Activated T-cell treated with anti-CD3 and anti-CD28 coated beads, Interleukin-2, amount 50 U/mL, for 24 hours (primary cell): ENCODE measurements around the gene ATP6V1E1.
"Not testable (repeated sequence)": the region's sequence is repeated elsewhere in the genome, so short reads cannot be mapped to it uniquely, and the experiment has no call there.

Experiments
- DNase-seq: peaks from one replicate; pipeline ENCODE4 v3.0.0-alpha.2; 2020
- H3K27ac Mint-ChIP-seq: 2 replicates; pipeline ENCODE4 v1.8.0; 2020; ENCODE audit warnings: mild to moderate bottlenecking, mixed read lengths
- H3K27me3 Mint-ChIP-seq: 2 replicates; pipeline ENCODE4 v1.8.0; 2020; ENCODE audit warnings: mixed read lengths
- H3K36me3 Mint-ChIP-seq: 2 replicates; pipeline ENCODE4 v1.8.0; 2020; ENCODE audit warnings: low read depth, mixed read lengths
- H3K4me1 Mint-ChIP-seq: 2 replicates; pipeline ENCODE4 v1.8.0; 2020; ENCODE audit warnings: low read depth, mixed read lengths
- H3K4me3 Mint-ChIP-seq: 2 replicates; pipeline ENCODE4 v1.8.0; 2020; ENCODE audit warnings: mild to moderate bottlenecking, moderate library complexity, mixed read lengths
- H3K9me3 Mint-ChIP-seq: 2 replicates; pipeline ENCODE4 v1.8.0; 2020; ENCODE audit warnings: mixed read lengths

Gene ATP6V1E1

DNA sequence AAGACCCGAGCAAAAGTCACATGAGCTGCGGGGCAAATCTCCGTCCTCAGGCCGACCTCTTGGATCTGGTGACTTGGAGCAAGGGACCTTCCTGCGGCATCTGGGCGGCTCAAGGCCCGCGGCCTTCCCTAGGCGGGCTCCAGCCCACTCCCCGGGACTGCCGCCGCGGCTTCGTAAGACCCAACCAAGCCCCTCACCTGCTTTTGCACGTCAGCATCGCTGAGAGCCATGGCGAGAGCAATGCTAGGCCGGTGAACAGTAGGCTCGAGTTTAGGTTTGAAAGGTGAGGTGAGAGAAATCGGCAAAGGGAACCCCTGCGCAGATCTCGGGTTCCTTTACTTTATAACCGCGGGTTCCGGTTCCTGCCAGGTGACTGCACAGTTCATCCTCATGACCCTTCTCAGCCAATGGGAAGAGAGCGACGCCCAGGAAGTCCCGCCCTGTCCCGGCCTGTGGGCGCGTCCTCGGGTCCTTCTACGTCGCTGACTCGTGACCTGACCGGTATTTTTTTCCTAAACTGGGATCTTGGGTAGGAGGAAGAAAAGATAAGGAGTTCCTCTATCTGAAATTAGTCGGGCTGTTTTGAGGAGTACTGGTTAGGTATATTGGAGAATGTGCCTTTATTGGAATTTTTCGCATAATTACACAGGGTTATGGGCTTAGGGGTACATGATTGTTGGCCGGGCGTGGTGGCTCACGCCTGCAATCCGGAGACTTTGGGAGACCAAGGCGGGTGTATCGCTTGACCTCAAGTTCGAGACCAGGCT is at the start of gene ATP6V1E1:
ATP6V1E1 (minus strand) TSS at position 344 of the 767 bp plus-strand sequence; CDS start at position 230, 114 bp downstream.
- H3K9me3 Mint-ChIP-seq = no peaks in the 10 kb centered on the region
- H3K27ac Mint-ChIP-seq = peak within 1 kb of the TSS; percentile 98
- H3K4me1 Mint-ChIP-seq = peaks cover 31% of the 10 kb centered on the region
- peak; percentile 97 for DNase-seq
- H3K4me3 Mint-ChIP-seq = peak within 1 kb of the TSS; percentile 98
- H3K27me3 Mint-ChIP-seq = no peaks in the 10 kb centered on the region
- H3K36me3 Mint-ChIP-seq = peaks cover 38% of the 10 kb centered on the region

DNA sequence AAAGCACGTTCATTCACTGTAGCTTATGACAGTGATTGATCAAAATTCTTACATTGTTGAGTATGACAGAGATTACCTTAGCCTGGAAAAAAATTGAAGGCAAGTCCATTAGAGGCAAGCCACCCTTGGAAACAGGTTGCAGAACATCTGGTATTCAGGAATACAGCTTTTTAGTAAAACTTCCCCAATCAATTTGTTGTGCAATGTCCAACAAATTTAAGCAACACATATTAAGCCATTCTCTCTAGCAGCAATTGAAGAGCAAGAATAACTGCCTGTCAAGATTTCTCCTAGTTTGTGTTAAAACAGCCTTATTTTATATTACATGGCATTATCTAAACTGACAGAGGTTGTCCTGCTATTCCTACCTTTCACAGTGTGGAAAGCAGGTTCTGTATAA is 47.0 kb upstream of the ATP6V1E1 start:
- H3K4me1 Mint-ChIP-seq = peaks cover 34% of the 10 kb centered on the region

DNA sequence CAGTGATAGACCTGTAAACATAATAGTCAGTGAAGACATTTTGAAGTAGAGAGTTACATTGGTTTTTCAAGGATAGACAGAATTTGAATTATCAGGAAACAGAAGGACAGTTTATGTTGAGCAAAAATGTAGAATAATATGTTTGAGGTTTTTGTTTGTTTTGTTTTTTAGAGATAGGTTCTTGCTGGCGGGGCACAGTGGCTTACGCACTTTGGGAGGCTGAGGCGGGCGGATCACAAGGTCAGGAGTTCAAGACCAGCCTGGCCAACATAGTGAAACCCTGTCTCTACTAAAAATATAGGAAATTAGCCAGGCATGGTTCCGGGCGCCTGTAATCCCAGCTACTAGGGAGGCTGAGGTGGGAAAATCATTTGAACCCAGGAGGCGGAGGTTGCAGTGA is 45.6 kb upstream of the ATP6V1E1 start:
- peaks cover 28% of the 10 kb centered on the region for H3K36me3 Mint-ChIP-seq
- peaks cover 37% of the 10 kb centered on the region for H3K4me1 Mint-ChIP-seq
- no peak overlapping the region for H3K27ac Mint-ChIP-seq
- DNase-seq = no peak
- no peaks in the 10 kb centered on the region for H3K9me3 Mint-ChIP-seq
- H3K4me3 Mint-ChIP-seq = no peak overlapping the region
- H3K27me3 Mint-ChIP-seq = no peaks in the 10 kb centered on the region

More for the DNA sequence above, 47.0 kb upstream of the ATP6V1E1 start:
- no peak for DNase-seq
- Mint-ChIP-seq H3K4me3 (no peak overlapping the region), H3K27ac (no peak overlapping the region), H3K9me3 (no peaks in the 10 kb centered on the region), H3K27me3 (no peaks in the 10 kb centered on the region), H3K36me3 (peaks cover 16% of the 10 kb centered on the region)

DNA sequence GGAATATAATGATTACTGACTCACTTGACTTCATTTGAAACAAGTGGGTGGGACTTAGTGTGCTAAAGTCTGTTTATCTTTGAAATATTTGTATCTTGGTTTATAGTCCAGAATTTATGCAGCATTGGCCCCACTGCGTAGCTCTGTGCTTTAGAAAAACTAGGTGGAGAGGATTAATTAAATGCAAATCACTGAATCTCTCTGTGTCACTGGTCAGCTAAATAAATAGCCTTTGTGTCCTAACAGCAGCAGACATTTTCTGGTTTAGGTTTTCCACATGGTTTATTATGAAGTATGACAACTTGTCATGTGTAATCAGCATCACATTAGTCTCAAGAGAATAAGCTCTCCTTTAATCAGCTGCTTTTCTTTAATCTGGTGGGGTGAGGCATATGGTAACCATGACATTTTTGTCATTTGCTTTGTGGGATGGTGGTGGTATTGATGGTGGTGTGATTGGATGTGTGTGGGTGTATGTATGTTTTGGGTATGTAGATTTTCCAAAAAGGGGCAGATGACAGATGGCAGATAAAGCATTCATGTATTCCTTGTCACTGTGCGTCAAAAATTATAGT is 44.0 kb upstream of the ATP6V1E1 start:
- peaks cover 34% of the 10 kb centered on the region for H3K36me3 Mint-ChIP-seq
- H3K27ac Mint-ChIP-seq = peak overlapping the region; percentile 85
- no peaks in the 10 kb centered on the region for H3K9me3 Mint-ChIP-seq
- no peak overlapping the region for H3K4me3 Mint-ChIP-seq
- peaks cover 34% of the 10 kb centered on the region for H3K4me1 Mint-ChIP-seq
- no peak for DNase-seq
- H3K27me3 Mint-ChIP-seq = no peaks in the 10 kb centered on the region

DNA sequence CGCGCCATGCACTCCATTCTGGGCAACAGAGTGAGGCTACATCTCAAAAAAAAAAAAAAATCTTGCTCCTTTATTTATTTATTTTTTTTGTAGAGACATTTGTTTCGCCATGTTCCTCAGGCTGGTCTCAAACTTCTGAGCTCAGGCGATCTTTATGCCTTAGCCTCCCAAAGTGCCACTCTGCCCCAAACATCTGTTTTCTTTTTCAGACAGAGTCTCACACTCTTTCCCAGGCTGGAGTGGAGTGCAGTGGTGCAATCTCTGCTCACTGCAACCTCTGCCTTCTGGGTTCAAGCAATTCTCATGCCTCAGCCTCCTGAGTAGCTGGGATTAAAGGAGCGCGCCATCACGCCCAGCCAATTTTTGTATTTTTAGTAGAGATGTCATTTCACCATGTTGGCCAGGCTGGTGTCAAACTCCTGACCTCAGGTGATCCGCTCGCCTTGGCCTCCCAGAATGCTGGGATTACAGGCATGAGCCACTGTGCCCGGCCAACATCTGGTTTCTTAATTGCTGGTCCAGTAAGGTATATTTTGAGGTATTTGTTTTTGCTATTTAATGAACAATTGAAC is 43.1 kb upstream of the ATP6V1E1 start:
- not testable (repeated sequence) for H3K27me3 Mint-ChIP-seq, DNase-seq, H3K9me3 Mint-ChIP-seq, H3K4me3 Mint-ChIP-seq
- Mint-ChIP-seq H3K4me1 (peaks cover 34% of the 10 kb centered on the region), H3K36me3 (peaks cover 42% of the 10 kb centered on the region), H3K27ac (peak overlapping the region; percentile 53)

DNA sequence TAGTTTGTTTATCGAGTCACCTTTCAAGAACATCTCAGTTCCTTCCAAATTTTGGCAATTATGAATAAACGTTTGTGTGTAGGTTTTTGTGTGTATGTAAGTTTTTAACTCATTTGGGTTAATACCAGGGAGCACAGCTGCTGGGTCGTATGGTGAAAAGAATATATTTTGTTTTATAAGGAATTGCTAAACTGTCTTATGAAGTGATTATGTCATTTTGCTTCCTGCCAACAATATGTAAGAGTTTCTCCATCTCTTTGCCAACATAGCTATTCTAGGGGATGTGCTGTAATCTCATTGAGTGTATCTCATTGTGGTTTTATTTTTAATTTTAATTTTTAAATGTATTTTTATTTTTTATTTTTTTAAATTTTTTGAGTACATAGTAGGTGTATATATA is 37.3 kb upstream of the ATP6V1E1 start:
- Mint-ChIP-seq H3K27ac (no peak overlapping the region), H3K27me3 (no peaks in the 10 kb centered on the region), H3K9me3 (peaks cover 3% of the 10 kb centered on the region), H3K4me1 (peaks cover 17% of the 10 kb centered on the region), H3K36me3 (peaks cover 75% of the 10 kb centered on the region), H3K4me3 (no peak overlapping the region)
- no peak for DNase-seq

DNA sequence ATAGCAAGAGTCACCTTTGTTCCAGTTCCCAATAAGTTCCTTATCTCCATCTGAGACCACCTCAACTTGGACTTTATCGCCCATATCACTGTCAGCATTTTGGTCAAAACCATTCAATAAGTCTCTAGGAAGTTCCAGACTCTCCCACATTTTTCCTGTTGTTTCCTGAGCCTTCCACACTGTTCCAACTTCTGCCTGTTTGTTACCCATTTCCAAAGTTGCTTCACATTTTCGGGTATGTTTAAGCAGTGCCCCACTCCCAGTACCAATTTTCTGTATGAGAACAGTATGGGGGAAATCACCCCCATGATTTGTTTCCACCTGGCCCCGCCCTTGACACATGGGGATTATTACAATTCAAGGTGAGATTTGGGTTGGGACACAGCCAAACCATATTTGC is 36.7 kb upstream of the ATP6V1E1 start:
- no peak for DNase-seq
- Mint-ChIP-seq H3K27ac (no peak overlapping the region), H3K27me3 (no peaks in the 10 kb centered on the region), H3K36me3 (peaks cover 74% of the 10 kb centered on the region), H3K4me3 (no peak overlapping the region), H3K4me1 (peaks cover 13% of the 10 kb centered on the region), H3K9me3 (peaks cover 3% of the 10 kb centered on the region)

DNA sequence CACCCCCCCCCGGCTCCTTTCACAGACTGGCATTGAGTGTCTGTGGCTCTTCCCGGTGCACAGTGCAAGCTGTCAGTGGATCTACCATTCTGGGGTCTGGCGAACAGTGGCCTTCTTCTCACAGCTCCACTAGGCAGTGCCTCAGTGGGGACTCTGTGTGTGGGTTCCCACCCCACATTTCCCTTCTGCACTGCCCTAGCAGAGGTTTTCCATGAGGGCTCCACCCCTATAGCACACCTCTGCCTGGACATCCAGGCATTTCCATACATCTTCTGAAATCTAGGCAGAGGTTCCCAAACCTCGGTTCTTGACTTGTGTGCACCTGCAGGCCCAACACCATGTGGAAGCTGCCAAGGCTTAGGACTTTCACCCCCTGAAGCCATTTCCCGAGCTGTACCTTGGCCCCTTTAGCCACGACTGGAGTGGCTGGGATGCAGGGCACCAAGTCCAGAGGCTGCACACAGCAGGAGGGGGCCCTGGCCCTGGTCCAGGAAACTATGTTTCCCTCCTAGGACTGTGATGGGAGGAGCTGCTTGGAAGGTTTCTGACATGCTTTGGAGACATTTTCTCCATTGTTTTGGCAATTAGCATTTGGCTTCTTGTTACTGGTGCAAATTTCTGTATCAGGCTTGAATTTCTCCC is 36.0 kb upstream of the ATP6V1E1 start:
- Mint-ChIP-seq H3K9me3 (peaks cover 3% of the 10 kb centered on the region), H3K4me3 (no peak overlapping the region), H3K36me3 (peaks cover 72% of the 10 kb centered on the region), H3K27ac (no peak overlapping the region), H3K4me1 (peaks cover 13% of the 10 kb centered on the region), H3K27me3 (no peaks in the 10 kb centered on the region)
- no peak for DNase-seq

DNA sequence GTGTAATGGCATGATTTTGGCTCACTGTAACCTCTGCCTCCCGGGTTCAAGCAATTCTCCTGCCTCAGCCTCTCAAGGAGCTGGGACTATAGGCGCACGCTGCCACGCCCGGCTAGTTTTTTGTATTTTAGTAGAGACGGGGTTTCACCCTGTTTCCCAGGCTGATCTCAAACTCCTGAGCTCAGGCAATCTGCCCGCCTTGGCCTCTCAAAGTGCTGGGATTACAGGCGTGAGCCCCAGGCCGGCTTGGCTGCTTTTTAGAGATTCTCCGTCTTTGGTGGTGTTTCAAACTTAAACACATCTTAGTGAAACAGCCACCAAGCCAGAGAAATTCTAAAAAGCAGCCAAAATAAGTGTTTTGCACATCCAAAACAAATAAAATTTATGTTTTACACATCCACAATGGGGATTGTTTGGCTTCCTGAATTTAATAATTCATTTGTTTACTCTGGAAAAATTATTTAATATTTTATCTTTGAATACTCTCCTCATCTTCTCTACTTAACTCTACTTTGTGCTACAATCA is 28.4 kb upstream of the ATP6V1E1 start:
- Mint-ChIP-seq H3K9me3 (no peaks in the 10 kb centered on the region), H3K27ac (no peak overlapping the region), H3K4me1 (peaks cover 4% of the 10 kb centered on the region), H3K36me3 (peaks cover 53% of the 10 kb centered on the region), H3K27me3 (no peaks in the 10 kb centered on the region), H3K4me3 (no peak overlapping the region)
- no peak for DNase-seq

DNA sequence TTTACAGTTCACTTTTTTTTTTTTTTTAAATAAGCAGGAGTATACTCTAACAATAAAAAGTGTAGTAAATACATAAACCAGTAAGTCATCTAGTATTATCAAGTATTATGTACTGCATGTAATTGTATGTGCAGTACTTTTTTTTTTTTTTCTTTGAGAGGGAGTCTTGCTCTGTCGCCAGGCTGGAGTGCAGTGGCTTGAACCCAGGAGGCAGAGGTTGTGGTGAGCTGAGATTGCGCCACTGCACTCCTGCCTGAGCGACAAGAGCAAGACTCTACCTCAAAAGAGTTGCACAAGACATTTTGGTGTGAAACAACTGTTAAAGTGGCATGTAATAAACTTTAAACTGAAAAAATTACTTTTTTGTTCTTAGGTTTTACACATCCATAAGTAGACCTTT is 26.7 kb upstream of the ATP6V1E1 start:
- Mint-ChIP-seq H3K4me1 (peaks cover 4% of the 10 kb centered on the region), H3K9me3 (no peaks in the 10 kb centered on the region), H3K27me3 (no peaks in the 10 kb centered on the region), H3K4me3 (no peak overlapping the region), H3K36me3 (peaks cover 45% of the 10 kb centered on the region), H3K27ac (no peak overlapping the region)
- DNase-seq = no peak

DNA sequence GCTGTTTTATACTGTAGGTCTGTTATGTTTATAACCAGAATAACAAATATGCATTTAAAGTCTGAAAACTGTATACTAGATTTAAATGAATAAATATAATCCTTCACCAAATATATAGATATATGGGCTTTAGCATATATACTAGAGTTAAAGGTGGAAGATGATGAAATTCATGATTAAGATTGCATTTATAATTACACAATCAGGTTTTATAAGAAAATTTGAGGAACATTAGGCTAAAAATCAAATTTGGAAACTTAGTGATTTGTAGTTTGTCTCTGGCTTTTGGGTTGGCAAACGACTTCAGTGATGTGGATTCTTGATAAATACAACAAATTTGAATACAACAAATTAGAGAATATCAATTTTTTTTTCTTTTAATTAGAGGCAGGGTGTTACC is 20.0 kb upstream of the ATP6V1E1 start:
- no peak overlapping the region for H3K27ac Mint-ChIP-seq
- no peaks in the 10 kb centered on the region for H3K27me3 Mint-ChIP-seq

DNA sequence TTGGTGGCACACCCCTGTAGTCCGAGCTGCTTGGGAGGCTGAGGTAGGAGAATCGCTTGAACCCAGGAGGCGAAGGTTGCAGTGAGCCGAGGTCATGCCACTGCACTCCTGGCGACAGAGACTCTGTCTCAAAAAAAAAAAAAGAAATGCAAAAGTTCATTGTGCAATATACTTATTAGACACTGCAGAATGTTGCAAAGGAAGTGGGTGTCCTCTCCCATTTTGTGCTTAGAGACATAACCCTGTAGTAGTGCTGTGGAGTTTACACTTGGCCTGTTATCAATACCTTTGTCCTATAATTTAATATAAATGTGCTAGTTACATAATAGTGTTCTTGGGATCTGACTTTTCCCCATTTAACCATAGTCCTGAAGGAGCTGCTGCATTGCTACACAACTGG is 19.4 kb upstream of the ATP6V1E1 start:
- Mint-ChIP-seq H3K36me3 (peaks cover 31% of the 10 kb centered on the region), H3K27me3 (no peaks in the 10 kb centered on the region), H3K9me3 (no peaks in the 10 kb centered on the region), H3K27ac (no peak overlapping the region), H3K4me1 (peaks cover 3% of the 10 kb centered on the region), H3K4me3 (no peak overlapping the region)
- DNase-seq = no peak

More for the DNA sequence above, 20.0 kb upstream of the ATP6V1E1 start:
- Mint-ChIP-seq H3K36me3 (peaks cover 31% of the 10 kb centered on the region), H3K4me3 (no peak overlapping the region), H3K4me1 (peaks cover 6% of the 10 kb centered on the region), H3K9me3 (no peaks in the 10 kb centered on the region)
- DNase-seq = no peak

DNA sequence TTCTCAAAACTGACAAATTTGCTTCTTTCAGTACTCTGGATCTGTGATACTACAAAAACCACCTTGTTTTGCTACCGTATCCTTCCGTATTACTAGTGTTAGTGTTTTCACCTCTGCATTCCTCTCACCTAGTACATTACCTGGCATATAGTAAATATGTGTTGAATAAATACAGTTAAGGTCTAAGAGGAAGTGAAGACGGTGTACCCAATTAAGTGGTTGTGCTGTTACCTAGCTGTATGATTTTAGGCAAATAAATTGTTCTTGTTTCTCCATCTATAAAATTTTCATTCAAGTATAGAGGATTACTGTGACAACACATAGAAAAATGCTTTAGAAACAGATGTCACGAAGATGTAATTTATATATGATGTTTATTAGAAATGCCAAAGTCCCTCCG is 18.9 kb upstream of the ATP6V1E1 start:
- H3K4me3 Mint-ChIP-seq = no peak overlapping the region
- no peaks in the 10 kb centered on the region for H3K27me3 Mint-ChIP-seq
- H3K4me1 Mint-ChIP-seq = peaks cover 5% of the 10 kb centered on the region
- no peak for DNase-seq
- no peaks in the 10 kb centered on the region for H3K9me3 Mint-ChIP-seq
- H3K36me3 Mint-ChIP-seq = peaks cover 35% of the 10 kb centered on the region
- no peak overlapping the region for H3K27ac Mint-ChIP-seq

DNA sequence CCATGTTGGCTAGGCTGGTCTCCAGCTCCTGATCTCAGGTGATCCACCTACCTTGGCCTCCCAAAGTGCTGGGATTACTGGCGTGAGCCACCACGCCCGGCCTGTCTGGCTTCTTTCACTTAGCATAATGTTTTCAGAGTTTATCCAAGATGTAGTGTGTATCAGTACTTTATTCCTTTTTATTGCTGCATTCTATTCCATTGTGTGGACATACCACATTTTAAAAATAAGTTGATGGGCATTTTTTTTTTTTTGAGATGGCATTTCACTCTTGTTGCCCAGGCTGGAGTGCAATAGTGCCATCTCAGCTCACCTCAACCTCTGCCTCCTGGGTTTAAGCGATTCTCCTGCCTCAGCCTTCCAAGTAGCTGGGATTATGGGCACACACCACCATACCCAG is 13.8 kb upstream of the ATP6V1E1 start:
- peaks cover 59% of the 10 kb centered on the region for H3K36me3 Mint-ChIP-seq
- H3K27ac Mint-ChIP-seq = peak overlapping the region; percentile 59
- H3K4me3 Mint-ChIP-seq, DNase-seq, H3K9me3 Mint-ChIP-seq, H3K27me3 Mint-ChIP-seq: not testable (repeated sequence)
- H3K4me1 Mint-ChIP-seq = peaks cover 30% of the 10 kb centered on the region
